ENCODE measurements around the gene PRDX2.

DNA sequence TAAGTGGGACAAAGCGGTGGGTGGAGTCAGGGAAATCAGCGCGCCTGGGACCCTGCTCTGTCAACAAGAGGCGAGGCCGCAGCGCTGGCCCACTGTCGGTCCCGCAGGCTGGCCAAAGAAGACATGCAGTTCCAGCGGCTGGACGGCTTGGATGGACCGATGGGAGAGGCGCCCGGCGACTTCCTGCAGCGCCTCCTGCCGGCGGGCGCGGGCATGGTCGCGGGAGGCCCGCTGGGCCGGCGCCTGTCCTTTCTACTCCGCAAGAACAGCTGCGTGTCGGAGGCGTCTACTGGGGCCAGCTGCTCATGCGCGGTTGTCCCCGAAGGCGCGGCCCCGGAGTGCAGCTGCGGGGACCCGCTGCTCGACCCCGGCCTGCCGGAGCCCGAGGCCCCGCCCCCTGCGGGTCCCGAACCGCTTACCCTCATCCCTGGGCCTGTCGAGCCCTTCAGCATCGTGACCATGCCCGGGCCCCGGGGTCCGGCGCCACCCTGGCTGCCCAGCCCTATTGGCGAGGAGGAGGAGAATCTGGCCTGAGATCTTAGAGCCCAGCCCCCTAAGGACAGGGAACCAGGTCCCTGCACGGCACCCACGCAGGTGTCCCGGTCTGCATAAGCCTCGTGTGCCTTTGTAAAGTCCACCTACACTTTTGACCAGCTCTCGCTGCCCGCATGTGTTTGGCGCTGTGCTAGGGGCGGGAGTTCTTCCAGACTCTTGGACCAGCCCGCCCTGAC lies 43.9 kb downstream of the PRDX2 start:
- TF ChIP-seq POLR2A (IDR thresholded peaks at IDR 0.05; ENCODE audit: low read length) (no peak), GATA1 (IDR thresholded peaks at IDR 0.05; ENCODE audit: low read depth, low read length) (no peak)
